Medulla oblongata (tissue), 1 donor: ENCODE data around the gene USP8.
"Not testable (repeated sequence)": the region's sequence is repeated elsewhere in the genome, so short reads cannot be mapped to it uniquely, and the experiment has no call there.

ENCODE experiments used
- DNase-seq: peaks from one replicate; pipeline ENCODE4 v3.0.0-alpha.2; 2015; ENCODE audit errors: extremely low spot score

Gene USP8

DNA sequence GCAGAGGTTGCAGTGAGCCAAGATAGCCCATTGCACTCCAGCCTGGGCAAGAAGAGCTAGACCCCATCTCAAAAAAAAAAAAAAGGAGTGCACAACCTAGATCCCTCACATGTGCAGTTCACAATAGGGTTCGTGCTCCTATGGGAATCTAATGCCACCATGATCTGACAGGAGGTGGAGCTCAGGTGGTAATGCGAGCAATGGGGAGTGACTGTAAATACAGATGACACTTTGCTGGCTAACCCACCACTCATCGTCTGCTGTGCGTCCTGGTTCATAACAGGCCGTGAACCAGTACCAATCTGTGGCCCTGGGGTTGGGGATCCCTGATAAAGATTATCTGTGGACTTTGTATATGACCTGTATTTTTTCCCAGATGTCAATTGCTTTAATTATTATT, 16.7 kb downstream of the USP8 start:
- no peak for DNase-seq

DNA sequence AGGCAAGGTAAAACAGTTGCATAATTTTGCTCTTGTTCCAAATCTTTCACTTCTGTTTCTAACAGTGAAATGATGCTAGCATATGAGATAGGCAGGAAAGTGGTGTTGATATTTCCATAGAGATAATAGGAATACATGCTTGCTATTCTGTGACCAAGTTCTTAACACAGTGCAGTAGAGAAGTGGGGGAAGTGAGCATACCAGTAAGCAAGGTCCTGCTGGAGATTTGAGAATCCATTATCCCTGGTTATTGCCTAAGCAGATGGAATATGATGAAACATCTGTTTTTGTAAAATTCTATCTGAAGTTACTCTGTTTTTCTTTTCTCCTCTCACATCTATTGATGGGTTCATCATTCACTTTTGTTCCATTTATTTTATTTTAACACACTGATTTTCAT, 28.7 kb downstream of the USP8 start:
- DNase-seq, result no peak

DNA sequence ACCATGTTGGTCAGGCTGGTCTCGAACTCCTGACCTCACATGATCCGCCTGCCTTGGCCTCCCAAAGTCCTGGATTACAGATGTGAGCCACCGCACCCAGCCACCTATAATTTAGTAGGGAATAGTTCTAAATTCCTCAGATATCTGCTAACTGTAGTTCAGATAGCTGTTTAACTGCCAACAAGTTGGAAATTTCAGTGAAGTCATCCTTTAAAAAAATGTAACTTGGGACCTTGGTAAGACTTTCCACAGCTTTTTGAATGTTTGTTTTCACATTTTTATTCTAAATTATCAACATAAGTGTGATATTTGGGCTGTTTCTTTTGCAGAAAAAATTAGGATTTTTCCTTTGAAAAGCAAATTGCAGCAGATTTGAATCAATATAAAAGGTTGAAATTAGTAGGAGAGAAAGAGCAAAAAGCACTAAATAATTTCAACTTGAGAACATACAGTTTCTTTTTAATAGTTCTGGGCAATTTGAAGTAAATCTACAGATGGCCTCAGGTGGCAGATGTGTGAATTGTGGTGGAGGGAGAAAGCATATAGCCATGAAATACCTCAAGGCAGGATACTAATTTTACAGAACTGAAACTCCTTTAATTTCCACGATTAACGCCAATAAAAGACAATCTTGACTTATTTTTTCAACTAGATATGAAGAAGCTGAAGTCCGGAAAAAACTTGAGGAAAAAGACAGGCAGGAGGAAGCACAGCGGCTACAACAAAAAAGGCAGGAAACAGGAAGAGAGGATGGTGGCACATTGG, 34.3 kb downstream of the USP8 start:
- no peak for DNase-seq

DNA sequence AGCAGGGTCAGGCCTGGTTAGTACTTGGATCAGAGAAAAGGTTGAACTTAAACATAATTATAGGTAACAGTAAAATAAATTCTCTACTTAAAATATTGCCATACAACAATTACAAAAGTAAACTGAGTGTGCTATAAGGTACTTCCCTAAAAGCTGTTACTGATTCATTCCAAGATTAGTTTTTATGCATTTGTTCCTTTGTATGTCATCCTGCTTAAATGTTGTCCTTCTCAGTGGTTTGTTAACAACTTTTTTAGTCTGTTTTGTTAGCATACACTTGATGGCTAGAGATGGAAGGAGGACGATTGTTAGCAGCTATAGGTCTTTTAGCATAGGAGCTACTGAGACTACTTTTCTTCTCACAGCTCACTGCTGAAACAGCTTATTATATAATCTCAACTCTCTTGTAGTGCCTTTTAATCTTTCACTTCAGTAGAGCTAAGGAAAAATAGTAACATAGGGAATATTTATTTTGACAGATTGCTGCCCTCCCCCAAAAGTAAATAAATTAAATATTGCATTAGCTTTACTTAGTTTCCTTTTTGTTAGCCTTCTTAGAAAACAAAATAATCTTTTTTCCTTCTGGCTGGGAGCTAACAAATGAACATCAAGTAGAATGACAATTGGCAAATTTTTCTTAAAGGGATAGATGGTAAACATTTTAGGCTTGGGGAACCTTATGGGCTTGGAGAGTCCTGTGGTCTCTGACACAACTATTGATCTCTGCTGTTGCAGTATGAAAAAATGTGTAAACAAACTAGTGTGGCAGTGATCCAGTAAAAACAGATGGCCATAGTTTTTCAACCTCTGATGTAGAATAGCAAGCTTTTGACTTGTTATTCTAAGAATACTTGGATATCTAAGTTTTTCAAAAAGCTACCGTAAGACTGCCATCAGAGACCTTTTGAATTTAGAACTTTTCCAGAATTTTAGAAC, 39.5 kb downstream of the USP8 start:
- no peak for DNase-seq

DNA sequence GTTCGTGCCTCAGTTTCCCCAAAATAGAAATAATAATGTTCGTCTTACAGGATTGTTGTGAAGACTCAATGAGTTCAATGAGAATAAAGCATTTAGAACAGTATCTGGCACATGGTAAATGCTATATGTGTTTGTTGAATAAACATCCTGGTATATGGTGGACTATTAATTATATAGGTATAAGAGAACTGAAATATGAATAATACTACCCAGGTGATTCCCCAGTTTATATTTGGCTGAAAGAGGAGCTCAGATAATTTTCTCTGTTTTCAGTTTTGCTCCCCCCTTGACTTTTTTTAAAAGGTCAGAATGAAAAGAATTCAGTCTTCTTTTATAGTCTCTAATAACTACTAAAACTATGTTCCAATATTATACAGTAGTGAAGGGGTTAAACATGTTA, 46.9 kb downstream of the USP8 start:
- no peak for DNase-seq

DNA sequence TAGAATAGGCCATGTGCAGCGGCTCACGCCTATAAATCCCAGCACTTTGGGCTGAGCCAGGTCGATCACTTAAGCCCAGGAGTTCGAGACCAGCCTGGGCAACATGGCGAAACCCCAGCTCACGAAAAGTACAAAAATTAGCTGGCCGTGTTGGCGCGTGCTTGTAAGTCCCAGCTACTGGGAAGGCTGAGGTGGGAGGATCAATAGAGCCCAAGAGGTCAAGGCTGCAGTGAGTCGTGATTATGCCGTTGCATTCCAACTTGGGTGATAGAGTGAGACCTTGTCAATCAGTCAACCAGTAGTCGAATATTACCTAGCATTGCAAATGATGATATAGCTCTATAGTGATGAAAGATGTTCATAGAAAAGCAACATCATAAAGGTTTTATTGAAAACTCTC, 51.9 kb downstream of the USP8 start:
- DNase-seq, result no peak

DNA sequence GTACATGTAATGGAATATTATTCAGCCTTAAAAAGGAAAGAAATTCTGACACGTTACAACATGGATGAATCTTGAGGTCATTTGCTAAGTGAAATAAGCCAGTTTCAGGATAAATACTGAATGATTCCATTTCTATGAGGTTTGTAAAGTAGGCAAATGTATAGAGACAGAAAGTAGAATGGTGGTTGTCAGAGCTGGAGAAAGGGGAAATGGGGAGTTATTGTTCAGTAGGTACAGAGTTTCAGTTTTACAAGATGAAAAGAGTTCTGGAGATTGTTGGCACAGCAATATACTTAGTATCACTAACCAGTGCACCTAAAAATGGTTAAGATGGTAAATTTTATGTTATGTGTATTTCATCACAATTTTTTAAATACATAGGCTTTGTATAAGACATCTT, 60.6 kb downstream of the USP8 start:
- DNase-seq, result no peak

DNA sequence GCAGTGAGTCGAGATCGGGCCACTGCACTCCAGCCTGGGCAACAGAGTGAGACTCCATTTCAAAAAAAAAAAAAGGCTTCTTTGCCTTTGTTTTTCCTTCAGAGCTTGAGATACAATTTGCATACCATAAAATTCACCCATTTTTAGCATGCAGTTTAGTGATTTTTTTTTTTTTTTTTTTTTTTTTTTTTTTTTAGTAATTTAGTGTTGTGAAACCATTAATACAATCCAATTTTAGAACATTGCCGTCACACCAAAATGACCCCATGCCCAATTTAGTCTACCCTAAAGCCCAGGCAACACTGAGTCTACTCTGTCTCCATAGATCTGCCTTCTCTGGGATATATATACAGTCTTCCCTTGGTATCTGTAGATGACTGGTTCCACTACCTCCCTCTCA, 61.2 kb downstream of the USP8 start:
- DNase-seq, result no peak

DNA sequence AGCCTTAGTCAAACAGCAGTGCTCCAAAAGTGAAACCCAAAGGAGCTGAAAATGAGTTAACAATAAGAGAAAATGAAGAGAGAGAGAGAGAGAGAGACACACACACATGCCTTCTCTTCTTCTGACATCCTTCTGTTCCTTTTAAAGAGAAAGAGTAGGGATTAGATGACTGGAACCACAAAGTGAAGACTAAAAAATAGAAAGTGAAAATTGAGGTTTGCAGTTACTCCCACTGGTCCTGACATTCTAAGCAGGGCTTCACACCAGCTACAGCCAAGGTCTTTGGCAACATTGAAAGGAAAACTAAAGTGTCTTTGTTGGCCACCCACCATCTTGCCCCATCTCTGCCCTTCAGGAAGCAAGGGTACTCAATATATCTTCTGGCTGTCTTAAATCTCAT, 63.1 kb downstream of the USP8 start:
- no peak for DNase-seq

DNA sequence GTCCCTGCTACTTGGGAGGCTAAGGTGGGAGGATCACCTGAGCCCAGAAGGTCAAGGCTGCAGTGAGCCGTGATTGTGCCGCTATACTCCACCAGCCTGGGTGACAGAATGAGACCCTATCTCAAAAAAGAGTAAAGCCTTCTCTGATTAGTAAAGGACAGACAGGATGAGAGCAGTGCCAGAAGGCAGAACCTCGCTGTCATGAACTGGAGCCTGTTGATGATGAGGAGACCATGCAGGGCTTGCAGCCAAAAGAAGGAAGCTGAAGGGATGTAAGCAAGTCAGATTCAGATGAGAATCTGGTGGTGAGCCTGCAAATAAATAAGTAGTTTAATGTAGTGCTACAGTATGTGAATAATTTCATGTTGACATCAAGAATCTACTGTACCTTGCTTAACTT, 69.4 kb downstream of the USP8 start:
- DNase-seq, result no peak

DNA sequence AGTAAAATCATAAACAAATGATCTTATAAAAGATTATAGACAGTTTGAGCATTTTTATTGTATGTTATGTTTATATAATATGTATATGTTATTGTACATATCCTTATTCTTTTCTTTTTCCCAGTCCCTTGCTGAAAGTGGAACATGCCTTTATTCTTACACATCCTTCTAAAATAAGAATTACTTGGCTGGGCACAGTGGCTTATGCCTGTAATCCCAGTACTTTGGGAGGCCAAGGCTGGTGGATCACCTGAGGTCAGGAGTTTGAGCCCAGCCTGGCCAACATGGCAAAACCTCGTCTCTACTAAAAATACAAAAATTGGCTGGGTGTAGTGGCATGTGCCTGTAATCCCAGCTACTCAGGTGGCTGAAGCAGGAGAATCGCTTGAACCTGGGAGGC, 70.3 kb downstream of the USP8 start:
- DNase-seq, result not testable (repeated sequence)

DNA sequence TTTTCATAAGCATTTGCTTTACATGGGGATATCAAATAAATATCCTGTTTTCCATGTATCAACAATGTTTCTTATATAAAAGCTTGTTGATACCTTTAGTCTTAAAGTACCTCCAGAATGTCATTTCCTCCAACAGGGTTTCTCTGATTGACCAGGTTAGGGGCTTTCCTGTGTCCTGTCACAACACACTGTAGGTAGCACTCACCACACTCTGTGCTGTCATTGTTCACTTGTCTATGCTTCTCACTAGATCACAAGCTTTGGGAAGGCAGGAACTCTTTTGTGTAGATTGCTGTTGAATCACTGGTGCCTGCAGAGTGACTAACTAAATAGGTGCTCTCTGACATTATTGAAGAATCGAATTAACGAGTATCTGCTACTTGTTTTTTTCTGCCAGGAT, 72.5 kb downstream of the USP8 start:
- no peak for DNase-seq

DNA sequence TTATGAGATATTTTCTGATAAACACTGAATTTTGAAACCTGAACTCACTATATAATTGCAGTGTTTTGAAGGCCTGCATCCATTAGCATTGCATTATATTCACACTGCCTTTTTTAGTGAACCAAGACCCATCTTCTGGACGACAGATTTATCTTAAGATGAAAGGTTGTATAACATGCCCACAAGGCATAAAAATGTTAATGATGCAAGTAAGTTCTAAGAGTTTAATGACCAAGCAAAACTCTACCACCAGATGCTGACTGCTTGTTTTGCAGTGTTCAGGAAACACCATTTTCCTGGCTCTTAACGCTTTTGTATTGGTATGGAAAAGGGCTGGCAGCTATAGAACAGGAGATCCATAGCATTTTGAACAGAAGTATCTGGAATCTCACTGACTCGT, 76.1 kb downstream of the USP8 start:
- DNase-seq, result no peak

DNA sequence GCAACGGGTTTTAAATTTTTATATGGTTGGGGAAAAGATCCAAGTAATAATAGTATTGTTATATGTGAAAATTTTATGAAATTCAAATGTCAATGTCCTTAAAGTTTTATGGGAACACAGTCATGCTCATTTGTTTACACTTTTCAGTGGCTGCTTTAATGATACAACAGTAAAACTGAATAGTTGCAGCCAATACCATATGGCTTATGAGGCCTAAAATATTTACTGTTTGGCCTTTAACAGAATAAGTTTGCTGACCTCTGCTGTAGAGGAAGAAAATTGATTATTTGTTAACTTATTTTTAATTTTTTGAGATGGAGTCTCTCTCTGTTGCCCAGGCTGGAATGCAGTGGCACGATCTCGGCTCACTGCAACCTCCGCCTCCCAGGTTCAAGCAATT, 77.6 kb downstream of the USP8 start:
- DNase-seq, result no peak

DNA sequence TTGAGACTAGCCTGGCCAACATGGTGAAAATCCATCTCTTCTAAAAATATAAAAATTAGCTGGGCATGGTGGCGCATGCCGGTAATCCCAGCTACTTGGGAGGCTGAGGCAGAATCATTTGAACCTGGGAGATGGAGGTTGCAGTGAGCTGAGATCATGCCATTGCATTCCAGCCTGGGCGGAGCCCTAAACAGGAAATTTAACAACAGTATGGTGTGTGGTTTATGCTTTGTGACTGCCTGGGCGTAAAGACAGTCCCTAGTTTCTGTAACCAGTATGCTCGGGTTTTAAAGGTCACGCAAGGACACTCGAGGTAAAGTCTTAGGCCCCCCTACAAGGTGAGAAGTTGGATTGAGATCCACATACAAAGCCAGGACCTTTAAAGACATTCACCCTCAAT, 78.9 kb downstream of the USP8 start:
- DNase-seq, result no peak

DNA sequence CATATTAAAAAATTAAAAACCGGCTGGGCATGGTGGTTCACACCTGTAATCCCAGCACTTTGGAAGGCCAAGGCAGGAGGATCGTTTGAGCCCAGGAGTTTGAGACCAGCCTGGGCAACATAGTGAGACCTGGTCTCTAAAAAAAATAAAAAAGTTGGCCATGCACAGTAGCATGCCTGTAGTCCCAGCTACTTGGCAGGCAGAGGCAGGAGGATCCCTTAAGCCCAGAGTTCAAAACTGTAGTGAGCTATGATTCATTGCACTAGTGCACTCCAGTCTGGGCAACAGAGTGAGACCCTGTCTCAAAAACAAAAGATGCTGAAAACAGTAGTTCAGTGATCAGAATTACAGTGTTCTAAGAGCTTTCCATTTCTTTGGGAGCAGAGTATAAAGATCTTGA, 81.5 kb downstream of the USP8 start:
- not testable (repeated sequence) for DNase-seq

DNA sequence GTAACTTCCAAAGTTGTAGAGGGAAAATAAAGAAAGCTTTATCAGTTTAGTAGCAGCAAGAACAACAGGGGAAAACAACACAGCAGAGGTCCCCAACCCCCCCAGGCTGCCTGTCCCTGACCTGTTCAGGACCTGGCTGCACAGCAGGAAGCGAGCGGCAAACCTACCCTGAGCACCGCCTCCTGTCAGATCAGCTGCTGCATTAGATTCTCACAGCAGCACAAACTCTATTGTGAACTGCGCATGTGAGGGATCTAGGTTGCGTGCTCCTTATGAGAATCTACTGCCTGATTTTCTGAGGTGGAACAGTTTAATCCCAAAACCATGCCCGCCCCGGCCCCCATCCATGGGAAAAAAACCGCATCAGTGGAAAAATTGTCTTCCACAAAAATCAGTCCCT, 81.9 kb downstream of the USP8 start:
- no peak for DNase-seq

DNA sequence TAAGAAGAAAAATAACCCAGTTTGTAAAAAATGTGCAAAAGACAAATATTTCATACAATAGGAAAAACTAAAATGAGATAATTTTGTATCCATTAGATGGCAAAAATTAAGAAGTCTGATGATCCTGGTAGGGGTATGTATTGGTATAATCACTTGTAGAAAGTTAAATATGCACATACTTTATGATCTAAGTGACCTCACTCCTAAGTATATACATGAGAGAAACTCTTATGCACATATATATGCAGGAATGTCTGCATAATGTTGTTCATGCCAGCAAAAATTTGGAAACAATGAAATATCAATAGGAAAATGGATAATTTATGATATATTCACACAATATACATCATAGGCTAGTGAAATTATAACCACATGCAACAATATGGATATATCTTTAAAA, 88.8 kb downstream of the USP8 start:
- DNase-seq, result no peak

DNA sequence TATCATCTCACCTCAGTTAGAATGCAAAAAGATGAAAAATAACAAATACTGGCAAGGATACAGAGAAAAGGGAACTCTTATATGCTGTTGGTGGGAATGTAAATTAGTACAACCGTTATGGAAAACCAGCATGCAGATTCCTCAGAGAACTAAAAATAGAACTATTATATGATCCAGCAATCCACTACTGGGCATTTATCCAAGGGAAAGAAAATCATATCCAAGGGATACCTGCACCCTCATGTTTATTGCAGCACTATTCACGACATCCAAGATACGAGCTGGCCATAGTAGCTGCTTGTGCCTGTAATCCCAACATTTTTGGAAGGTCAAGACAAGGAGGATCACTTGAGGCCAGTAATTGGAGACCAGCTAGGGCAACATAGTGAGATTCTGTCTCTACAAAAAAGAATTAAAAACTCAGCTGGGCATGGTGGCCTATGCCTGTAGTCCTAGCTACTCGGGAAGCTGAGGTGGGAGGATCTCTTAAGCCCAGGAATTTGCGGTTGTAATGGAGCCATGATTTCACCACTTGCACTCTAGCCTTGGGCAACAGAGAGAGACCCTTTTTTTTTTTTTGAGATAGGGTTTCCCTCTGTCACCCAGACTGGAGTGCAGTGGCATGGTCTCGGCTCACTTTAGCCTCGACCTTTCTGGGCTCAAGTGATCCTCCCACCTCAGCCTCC, 95.7 kb downstream of the USP8 start:
- DNase-seq, result no peak

DNA sequence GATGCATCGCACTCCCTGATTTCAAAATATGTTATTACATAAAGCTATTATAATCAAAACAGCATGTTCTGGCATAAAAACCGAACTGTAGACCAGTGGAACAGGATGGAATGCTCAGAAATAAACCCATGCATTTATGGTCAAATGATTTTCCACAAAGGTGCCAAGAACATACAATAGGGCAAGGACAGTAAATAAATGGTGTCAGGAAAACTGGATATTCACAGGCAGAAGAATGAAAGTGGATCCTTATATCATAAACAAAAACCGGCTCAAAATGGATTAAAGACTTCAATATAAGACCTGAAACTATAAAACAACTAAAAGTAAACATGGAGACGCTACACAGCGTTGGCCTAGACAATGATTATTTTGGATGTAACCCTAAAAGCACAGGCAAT, 99.6 kb downstream of the USP8 start:
- no peak for DNase-seq

DNA sequence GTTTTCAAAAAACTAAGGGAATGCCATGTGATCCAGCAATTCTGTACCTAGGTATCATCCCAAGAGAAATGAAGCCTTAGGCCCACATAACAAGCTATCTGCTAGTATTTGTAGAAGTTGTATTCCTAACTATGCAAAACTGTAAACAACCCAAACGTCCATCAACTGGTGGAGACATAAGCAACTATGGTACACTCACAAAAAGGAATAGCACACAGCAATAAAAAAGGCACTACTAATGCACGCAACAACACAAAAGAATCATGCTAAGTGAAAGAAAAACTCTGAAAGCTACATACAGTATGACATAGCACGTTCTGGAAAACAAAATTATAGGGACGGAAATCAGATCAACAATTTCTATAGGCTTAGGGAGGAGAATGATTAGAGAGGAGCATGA, 107.0 kb downstream of the USP8 start:
- DNase-seq, result no peak

DNA sequence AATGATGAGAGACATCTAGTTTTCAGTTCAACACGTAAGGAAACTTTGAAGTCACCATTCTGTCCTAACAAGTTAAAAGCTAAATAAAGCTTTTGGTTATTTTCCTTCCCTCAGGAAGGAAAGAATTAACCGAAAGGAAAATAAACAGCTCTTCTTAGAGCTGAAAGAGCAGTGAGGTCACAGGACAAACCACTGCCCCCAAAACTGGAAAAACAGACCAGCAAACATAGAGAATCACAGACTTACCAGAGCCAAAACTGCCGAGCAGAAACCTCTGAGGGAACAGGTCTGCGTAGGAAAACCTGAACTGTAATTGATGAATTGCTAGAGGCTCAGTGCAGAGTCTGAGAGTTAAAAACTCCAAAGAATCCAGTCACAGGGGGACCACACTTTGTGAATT, 107.6 kb downstream of the USP8 start:
- no peak for DNase-seq

DNA sequence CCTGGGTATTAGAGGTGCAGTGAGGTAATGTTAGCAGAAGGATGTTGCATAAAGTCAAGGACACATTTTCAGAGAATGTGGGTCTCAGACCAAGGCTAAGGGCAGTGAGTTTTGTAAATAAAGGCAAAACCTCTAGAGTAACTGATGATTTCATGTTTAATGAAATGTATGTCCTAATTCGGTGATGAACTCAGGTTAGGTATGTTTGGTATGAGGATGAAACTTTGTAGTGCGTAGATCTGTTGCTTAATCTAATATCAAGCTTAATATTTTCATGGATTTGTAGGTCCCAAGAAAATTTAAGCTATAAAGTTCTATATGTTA, 118.6 kb downstream of the USP8 start:
- DNase-seq, result no peak
